GM13977 (cell line): ENCODE data around the gene CDKN2B-AS1.
"Not testable (repeated sequence)": the region's sequence is repeated elsewhere in the genome, so short reads cannot be mapped to it uniquely, and the experiment has no call there.

Experiments used
- DNase-seq: peaks from one replicate; pipeline ENCODE4 v3.0.0; 2012; ENCODE audit warnings: low spot score
- CTCF ChIP-seq: IDR thresholded peaks from 2 replicates; pipeline ENCODE4 v1.5.1; 2012; ENCODE audit warnings: mild to moderate bottlenecking, control low read depth; ENCODE audit not compliant: insufficient read depth; ENCODE audit errors: extremely low read depth, missing control alignments
- in situ Hi-C: fragments of 300-500 bp; cut with MboI; formaldehyde crosslinking; loops from one replicate; pipeline ENCODE4 v1.12.0; 2022; ENCODE audit warnings: low sequenced_read_pairs, low pct_unique_long_range_greater_than_20kb, mixed read lengths, inconsistent platforms; ENCODE audit not compliant: unreplicated experiment

The CDKN2B-AS1 gene

DNA sequence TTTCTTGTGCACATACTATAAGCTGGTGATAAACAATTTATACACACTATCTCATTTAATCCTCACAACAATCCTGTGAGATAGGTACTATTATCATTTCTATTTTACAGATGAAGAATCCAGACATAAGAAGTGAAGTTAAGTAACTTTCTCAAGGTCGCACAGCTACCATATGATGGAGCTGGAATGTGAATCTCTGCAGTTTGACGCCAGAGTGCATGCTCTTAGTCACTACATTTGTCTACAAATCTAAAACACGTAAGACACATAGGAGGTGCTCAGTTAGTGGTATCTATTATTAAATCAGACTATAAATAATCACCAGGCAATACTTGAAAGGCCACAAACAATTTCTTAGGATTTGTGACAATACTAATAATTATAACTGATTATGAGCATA is 59.5 kb downstream of the CDKN2B-AS1 start:
- in situ Hi-C loops: no loop called here
- DNase-seq: no peak
- TF ChIP-seq CTCF: no peak

DNA sequence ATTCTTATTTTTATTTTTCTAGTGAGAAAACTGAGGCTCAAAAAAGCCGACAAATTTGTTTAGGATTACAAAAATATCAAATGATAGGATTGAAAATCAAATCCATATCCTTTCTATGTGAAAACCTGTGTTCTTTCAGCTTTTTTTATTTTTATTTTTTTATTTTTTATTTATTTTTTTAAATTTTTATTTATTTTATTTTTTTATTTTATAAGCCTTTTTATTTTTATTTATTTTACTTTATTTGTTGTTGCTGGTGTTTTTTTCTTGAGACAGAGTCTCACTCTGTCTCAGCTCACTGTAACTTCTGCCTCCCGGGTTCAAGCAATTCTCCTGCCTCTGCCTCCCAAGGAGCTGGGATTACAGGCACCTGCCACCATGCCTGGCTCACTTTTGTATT is 59.9 kb downstream of the CDKN2B-AS1 start:
- in situ Hi-C loops: no loop called here
- DNase-seq: no peak
- no peak for TF ChIP-seq CTCF

- DNase-seq: no peak
- in situ Hi-C loops: no loop called here
- no peak for TF ChIP-seq CTCF
These were observed 60.5 kb downstream of the CDKN2B-AS1 start for GRCh38 chr9:22055090-22055489.

DNA sequence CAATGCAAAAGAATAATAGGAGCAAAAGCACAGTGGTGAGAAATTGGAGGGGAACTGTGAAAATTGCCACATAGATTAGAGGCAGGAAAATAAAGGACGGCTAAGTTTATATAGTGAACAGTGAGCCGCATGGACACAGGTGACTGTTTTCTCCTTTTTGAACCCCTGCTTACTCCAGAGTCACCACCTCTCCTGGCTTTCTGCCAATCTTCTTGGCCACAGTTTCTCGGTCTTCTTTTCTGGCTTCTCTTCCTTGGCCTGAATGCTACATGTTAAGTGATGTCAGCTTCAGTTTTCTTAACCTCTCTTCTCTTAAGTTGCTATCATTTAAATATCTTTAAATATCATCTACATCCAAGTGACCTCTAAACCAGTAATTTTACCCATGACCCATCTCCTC is 61.8 kb downstream of the CDKN2B-AS1 start:
- in situ Hi-C loops: no loop called here
- TF ChIP-seq CTCF: no peak
- DNase-seq: no peak

GRCh38 chr9:22057972-22058371 is 63.4 kb downstream of the CDKN2B-AS1 start:
- DNase-seq, in situ Hi-C loops: not testable (repeated sequence)

GRCh38 chr9:22060831-22061383 is 66.3 kb downstream of the CDKN2B-AS1 start:
- no peak for TF ChIP-seq CTCF
- DNase-seq: no peak
- in situ Hi-C loops: no loop called here

DNA sequence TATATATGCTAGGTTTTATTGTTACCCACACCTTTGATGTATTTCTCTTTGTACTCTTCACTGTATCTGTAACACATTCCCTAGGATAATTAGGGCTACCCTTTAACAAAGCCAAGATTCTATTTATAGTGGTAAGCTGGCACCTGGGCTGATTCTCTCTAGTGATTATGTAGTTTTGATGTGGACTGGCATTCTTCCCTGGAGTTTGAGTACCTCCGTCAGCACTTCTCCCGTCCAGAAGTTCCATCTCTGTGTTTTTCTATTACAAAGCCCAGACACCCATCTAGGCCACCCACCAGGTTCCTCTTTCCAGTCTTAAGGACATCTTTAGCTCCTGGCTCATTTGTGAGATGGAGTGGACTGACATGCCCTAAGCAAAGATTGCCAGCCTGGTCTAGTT is 70.4 kb downstream of the CDKN2B-AS1 start:
- DNase-seq: no peak
- in situ Hi-C loops: no loop called here
- no peak for TF ChIP-seq CTCF
